ENCODE data around the gene USP2.

Gene USP2

GRCh38 chr11:119320776-119321524 lies 60.5 kb downstream of the USP2 start:
- DNase-seq (ENCODE audit: low read depth): peak; percentile 30

GRCh38 chr11:119320240-119320775 lies 61.2 kb downstream of the USP2 start:
- no peak for DNase-seq (ENCODE audit: low read depth)

- no peak for DNase-seq (ENCODE audit: low read depth)
Observed at GRCh38 chr11:119319700-119320239, 61.7 kb downstream of the USP2 start.

- DNase-seq (ENCODE audit: low read depth): no peak
Observed at GRCh38 chr11:119319136-119319699, 62.3 kb downstream of the USP2 start.

GRCh38 chr11:119318240-119319135 lies 63.0 kb downstream of the USP2 start:
- DNase-seq (ENCODE audit: low read depth): no peak

GRCh38 chr11:119317592-119318239 lies 63.8 kb downstream of the USP2 start:
- DNase-seq (ENCODE audit: low read depth): no peak

- no peak for DNase-seq (ENCODE audit: low read depth)
Observed at GRCh38 chr11:119316729-119317591, 64.5 kb downstream of the USP2 start, which contains the start of gene MCAM. MCAM (minus strand) TSS chr11:119317130; CDS start chr11:119317101, 29 bp downstream.

- no peak for DNase-seq (ENCODE audit: low read depth)
Observed at GRCh38 chr11:119316016-119316728, 65.3 kb downstream of the USP2 start.

- DNase-seq (ENCODE audit: low read depth): peak; percentile 38
Observed at GRCh38 chr11:119315131-119316015, 66.1 kb downstream of the USP2 start.

- no peak for DNase-seq (ENCODE audit: low read depth)
Observed at GRCh38 chr11:119314726-119315125, 66.8 kb downstream of the USP2 start.

GRCh38 chr11:119310682-119311052 lies 70.8 kb downstream of the USP2 start:
- DNase-seq (ENCODE audit: low read depth): no peak

GRCh38 chr11:119309953-119310681 lies 71.4 kb downstream of the USP2 start:
- no peak for DNase-seq (ENCODE audit: low read depth)

GRCh38 chr11:119309411-119309810 lies 72.1 kb downstream of the USP2 start:
- no peak for DNase-seq (ENCODE audit: low read depth)

- no peak for DNase-seq (ENCODE audit: low read depth)
Observed at GRCh38 chr11:119307974-119308373, 73.5 kb downstream of the USP2 start.

- DNase-seq (ENCODE audit: low read depth): no peak
Observed at GRCh38 chr11:119307219-119307618, 74.3 kb downstream of the USP2 start.

GRCh38 chr11:119306373-119306890 lies 75.1 kb downstream of the USP2 start:
- no peak for DNase-seq (ENCODE audit: low read depth)

- DNase-seq (ENCODE audit: low read depth): no peak
Observed at GRCh38 chr11:119305556-119306372, 75.7 kb downstream of the USP2 start.
